HEK293 (cell line): ENCODE data around the gene FTSJ1.

Experiments
- CTCF ChIA-PET: fragments of 350-600 bp; formaldehyde crosslinking; extraction: SDS; loops from one replicate; lab custom pipeline; 2021; ENCODE audit warnings: antibody characterized with exemption; lab: Yijun Ruan, JAX
- POLR2A ChIA-PET: fragments of 300-600 bp; formaldehyde crosslinking; extraction: SDS; loops from one replicate; lab custom pipeline; 2020; ENCODE audit warnings: antibody characterized with exemption, inconsistent platforms; lab: Yijun Ruan, JAX
- H3K27ac ChIP-seq: fragments of 200-500 bp; sonication (Bioruptor generic); 2 replicates; pipeline ENCODE4 v1.5.1; 2014; ENCODE audit warnings: low read depth, low read length, control low read depth, inconsistent platforms; ENCODE audit errors: extremely low read depth
- H3K36me3 ChIP-seq, 2 experiments: fragments of 200-500 bp in 1 of 2; sonication (Bioruptor generic) in 1 of 2; 1 replicate in 1 of 2; 2 replicates in 1 of 2; pipeline ENCODE4 v1.5.1; 2014 to 2017; ENCODE audit warnings: inconsistent platforms in 2 of 2, low read length in 2 of 2; ENCODE audit not compliant: control insufficient read depth in 2 of 2, insufficient read depth in 1 of 2
- H3K4me1 ChIP-seq: fragments of 200-500 bp; sonication (Bioruptor generic); 2 replicates; pipeline ENCODE4 v1.5.1; 2014; ENCODE audit warnings: mild to moderate bottlenecking, low read length, inconsistent platforms; ENCODE audit not compliant: control insufficient read depth, insufficient read depth
- H3K4me3 ChIP-seq: 2 replicates; pipeline ENCODE4 v1.5.1; 2011; ENCODE audit warnings: low read depth, mild to moderate bottlenecking, control low read depth, low read length, moderate library complexity
- H3K9me3 ChIP-seq: fragments of 200-500 bp; sonication (Bioruptor generic); 2 replicates; pipeline ENCODE4 v1.5.1; 2014; ENCODE audit warnings: low read depth, low read length, inconsistent platforms; ENCODE audit not compliant: control insufficient read depth, insufficient read depth
- EGR2 ChIP-seq: fragments of 450-650 bp; formaldehyde crosslinking; IDR thresholded peaks from 2 replicates; pipeline ENCODE4 v1.5.1; 2016; ENCODE audit warnings: low read depth, missing biosample characterization, missing genetic modification characterization
- FEZF1 ChIP-seq: fragments of 450-650 bp; formaldehyde crosslinking; IDR thresholded peaks from 2 replicates; pipeline ENCODE4 v1.5.1; 2016; ENCODE audit warnings: missing biosample characterization, missing genetic modification characterization
- HOXA7 ChIP-seq: sonication (generic); formaldehyde crosslinking; IDR thresholded peaks from 2 replicates; pipeline ENCODE4 v1.8.1; 2022; ENCODE audit warnings: missing genetic modification reagents, borderline replicate concordance
- HOXC10 ChIP-seq: sonication (generic); formaldehyde crosslinking; IDR thresholded peaks from 2 replicates; pipeline ENCODE4 v1.8.1; 2023; ENCODE audit warnings: mild to moderate bottlenecking, missing genetic modification reagents
- MZF1 ChIP-seq: fragments of 450-650 bp; formaldehyde crosslinking; IDR thresholded peaks from 2 replicates; pipeline ENCODE4 v1.5.1; 2017; ENCODE audit warnings: missing biosample characterization, missing genetic modification characterization, borderline replicate concordance
- SCRT1 ChIP-seq: fragments of 450-650 bp; formaldehyde crosslinking; IDR thresholded peaks from 2 replicates; pipeline ENCODE4 v1.5.1; 2016; ENCODE audit warnings: missing biosample characterization, missing genetic modification characterization, borderline replicate concordance
- TCF7L2 ChIP-seq: IDR thresholded peaks from 2 replicates; pipeline ENCODE4 v1.6.1; 2011; ENCODE audit warnings: low read depth, mild to moderate bottlenecking, inconsistent platforms, low read length, moderate library complexity, borderline replicate concordance
- YY1 ChIP-seq: fragments of 450-650 bp; formaldehyde crosslinking; IDR thresholded peaks from 2 replicates; pipeline ENCODE4 v1.5.1; 2018; ENCODE audit warnings: missing biosample characterization, missing genetic modification characterization
- ZBTB7A ChIP-seq: fragments of 450-650 bp; formaldehyde crosslinking; IDR thresholded peaks from 2 replicates; pipeline ENCODE4 v1.5.1; 2016; ENCODE audit warnings: low read depth, missing biosample characterization, missing genetic modification characterization
- ZBTB8A ChIP-seq: fragments of 450-650 bp; formaldehyde crosslinking; IDR thresholded peaks from 2 replicates; pipeline ENCODE4 v1.5.1; 2016; ENCODE audit warnings: missing biosample characterization, missing genetic modification characterization
- ZFP3 ChIP-seq: fragments of 450-650 bp; formaldehyde crosslinking; IDR thresholded peaks from 2 replicates; pipeline ENCODE4 v1.5.1; 2016; ENCODE audit warnings: low read depth, missing biosample characterization, missing genetic modification characterization
- ZNF138 ChIP-seq: fragments of 450-650 bp; formaldehyde crosslinking; IDR thresholded peaks from 2 replicates; pipeline ENCODE4 v1.5.1; 2016; ENCODE audit warnings: missing biosample characterization, missing genetic modification characterization, borderline replicate concordance
- ZNF157 ChIP-seq: fragments of 450-650 bp; formaldehyde crosslinking; IDR thresholded peaks from 2 replicates; pipeline ENCODE4 v1.5.1; 2016; ENCODE audit warnings: missing biosample characterization, missing genetic modification characterization
- ZNF18 ChIP-seq: fragments of 450-650 bp; formaldehyde crosslinking; IDR thresholded peaks from 2 replicates; pipeline ENCODE4 v1.5.1; 2016; ENCODE audit warnings: missing biosample characterization, missing genetic modification characterization
- ZNF202 ChIP-seq: fragments of 450-650 bp; formaldehyde crosslinking; IDR thresholded peaks from 2 replicates; pipeline ENCODE4 v1.5.1; 2016; ENCODE audit warnings: missing biosample characterization, missing genetic modification characterization, borderline replicate concordance
- ZNF221 ChIP-seq: fragments of 450-650 bp; formaldehyde crosslinking; IDR thresholded peaks from 2 replicates; pipeline ENCODE4 v1.5.1; 2017; ENCODE audit warnings: missing biosample characterization, missing genetic modification characterization, borderline replicate concordance
- ZNF23 ChIP-seq: fragments of 450-650 bp; formaldehyde crosslinking; IDR thresholded peaks from 2 replicates; pipeline ENCODE4 v1.5.1; 2016; ENCODE audit warnings: missing biosample characterization, missing genetic modification characterization, borderline replicate concordance
- ZNF266 ChIP-seq: fragments of 450-650 bp; formaldehyde crosslinking; IDR thresholded peaks from 2 replicates; pipeline ENCODE4 v1.5.1; 2016; ENCODE audit warnings: missing biosample characterization, missing genetic modification characterization, low read depth
- ZNF324 ChIP-seq: fragments of 450-650 bp; formaldehyde crosslinking; IDR thresholded peaks from 2 replicates; pipeline ENCODE4 v1.5.1; 2016; ENCODE audit warnings: missing biosample characterization, missing genetic modification characterization
- ZNF37A ChIP-seq: fragments of 450-650 bp; IDR thresholded peaks from 2 replicates; pipeline ENCODE4 v1.5.1; 2018; ENCODE audit warnings: missing biosample characterization, missing genetic modification characterization
- ZNF416 ChIP-seq: fragments of 450-650 bp; formaldehyde crosslinking; IDR thresholded peaks from 2 replicates; pipeline ENCODE4 v1.5.1; 2016; ENCODE audit warnings: missing biosample characterization, missing genetic modification characterization
- ZNF560 ChIP-seq: fragments of 450-650 bp; formaldehyde crosslinking; IDR thresholded peaks from 2 replicates; pipeline ENCODE4 v1.5.1; 2017; ENCODE audit warnings: missing biosample characterization, missing genetic modification characterization, borderline replicate concordance
- ZNF580 ChIP-seq: fragments of 450-650 bp; formaldehyde crosslinking; IDR thresholded peaks from 2 replicates; pipeline ENCODE4 v1.5.1; 2016; ENCODE audit warnings: missing biosample characterization, missing genetic modification characterization
- ZNF600 ChIP-seq: fragments of 450-650 bp; formaldehyde crosslinking; IDR thresholded peaks from 2 replicates; pipeline ENCODE4 v1.5.1; 2016; ENCODE audit warnings: missing biosample characterization, missing genetic modification characterization
- ZNF658 ChIP-seq: fragments of 450-650 bp; formaldehyde crosslinking; IDR thresholded peaks from 2 replicates; pipeline ENCODE4; 2016; ENCODE audit warnings: missing biosample characterization, missing genetic modification characterization
- ZNF664 ChIP-seq: fragments of 450-650 bp; formaldehyde crosslinking; IDR thresholded peaks from 2 replicates; pipeline ENCODE4 v1.5.1; 2016; ENCODE audit warnings: missing biosample characterization, missing genetic modification characterization
- ZNF747 ChIP-seq: fragments of 450-650 bp; formaldehyde crosslinking; IDR thresholded peaks from 2 replicates; pipeline ENCODE4 v1.5.1; 2016; ENCODE audit warnings: missing biosample characterization, missing genetic modification characterization
- ZNF768 ChIP-seq: fragments of 450-650 bp; formaldehyde crosslinking; IDR thresholded peaks from 2 replicates; pipeline ENCODE4 v1.5.1; 2018; ENCODE audit warnings: missing biosample characterization, mild to moderate bottlenecking, missing genetic modification characterization
- TF ChIP-seq, protein P1 (sequence below): fragments of 450-650 bp; formaldehyde crosslinking; IDR thresholded peaks from 2 replicates; pipeline ENCODE4 v1.5.1; 2016; ENCODE audit warnings: missing biosample characterization, missing genetic modification characterization

The FTSJ1 gene

DNA sequence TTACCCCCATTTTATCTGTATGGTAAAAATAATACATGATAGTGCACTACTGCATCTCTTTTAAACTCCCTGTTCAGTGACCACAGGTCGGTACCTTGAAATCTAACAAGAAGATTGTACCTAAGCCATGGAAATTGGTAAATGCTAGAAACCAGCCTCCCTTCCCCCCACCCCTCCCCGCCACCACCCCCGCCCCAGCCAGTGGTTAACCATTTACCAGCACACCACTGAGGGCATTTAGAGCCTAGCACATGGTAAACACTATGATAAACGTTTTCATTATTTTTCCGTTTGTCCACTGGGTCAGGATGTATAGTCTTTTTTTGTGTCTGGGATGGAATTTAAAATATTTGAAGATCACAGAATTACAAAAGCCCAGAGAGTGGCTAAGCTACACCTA lies 703 bp upstream of the FTSJ1 start (continued):
- no peak for TF ChIP-seq ZNF580
- TF ChIP-seq YY1 (tag by site-specific recombination): no peak

- Histone ChIP-seq H3K9me3 (no peaks in the 10 kb centered on the region), H3K4me3 (peak overlapping the region; percentile 60), H3K36me3 (peaks cover 0 to 37% of the 10 kb centered on the region in 2 experiments; a peak in 2 of 3 replicates), H3K4me1 (0 out of 2 replicates have a peak, but pooled peaks cover 2% of the 10 kb centered on the region), H3K27ac (no peak overlapping the region)
- POLR2A ChIA-PET: no interaction called here
- CTCF ChIA-PET: interaction anchor here (0.6 kb wide), 1 partner anchor 393 kb away, joined by 3 read pairs; no protein-coding TSS in a partner anchor
- no peak for TF ChIP-seq ZNF324 (tag by site-specific recombination)
- 0 out of 2 replicates have a peak, but pooled peaks have one; percentile 4 for TF ChIP-seq ZNF157 (tag by site-specific recombination)
- TF ChIP-seq ZNF664: peak; percentile 90
These were observed 920 bp downstream of the FTSJ1 start for GRCh38 chrX:48476919-48477318.

DNA sequence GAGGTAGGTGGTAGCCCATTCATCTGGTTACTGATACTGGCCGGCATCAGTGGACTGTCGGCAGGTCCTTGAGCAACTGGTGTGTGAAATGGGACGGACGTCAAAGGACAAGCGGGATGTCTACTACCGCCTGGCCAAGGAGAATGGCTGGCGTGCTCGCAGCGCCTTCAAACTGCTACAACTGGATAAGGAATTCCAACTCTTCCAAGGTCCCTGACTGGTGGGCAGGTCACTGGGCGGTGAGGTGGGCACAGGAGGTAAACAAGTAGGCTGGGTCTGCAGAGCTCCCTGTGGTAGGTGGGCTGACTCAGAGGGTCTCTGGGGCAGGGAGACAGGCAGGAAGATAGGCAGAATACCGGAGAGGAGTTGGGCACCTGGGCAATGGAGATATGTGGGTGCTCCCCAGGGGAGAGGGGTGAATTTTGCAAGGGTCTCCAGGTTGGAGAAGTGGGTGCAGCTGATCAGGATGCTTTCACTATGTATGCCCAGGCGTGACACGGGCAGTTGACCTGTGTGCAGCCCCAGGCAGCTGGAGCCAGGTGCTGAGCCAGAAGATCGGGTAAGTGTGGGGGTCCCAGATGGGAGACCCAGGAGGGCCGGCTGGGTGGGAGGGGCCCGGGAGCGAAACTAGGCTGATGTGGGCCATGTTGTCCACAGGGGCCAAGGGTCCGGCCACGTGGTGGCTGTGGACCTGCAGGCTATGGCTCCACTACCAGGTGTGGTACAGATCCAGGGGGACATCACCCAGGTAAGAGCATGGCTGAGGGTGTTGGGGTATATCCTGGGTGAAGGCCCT lies 2.2 kb downstream of the FTSJ1 start:
- no peak overlapping the region for H3K27ac ChIP-seq
- peaks cover 0 to 50% of the 10 kb centered on the region in 2 experiments for H3K36me3 ChIP-seq
- no peaks in the 10 kb centered on the region for H3K9me3 ChIP-seq
- ChIA-PET CTCF (no interaction called here), POLR2A (interaction anchor here (0.5 kb wide), 1 partner anchor 9 kb away, joined by 4 read pairs; no protein-coding TSS in a partner anchor)
- TF ChIP-seq ZNF138 (tag by site-specific recombination) (no peak), ZNF221 (no peak), SCRT1 (tag by site-specific recombination) (no peak), TCF7L2 (no peak), ZNF266 (no peak), ZNF37A (tag by site-specific recombination) (no peak), EGR2 (peak; percentile 11; the same call in 1 of the 2 replicates)
- H3K4me3 ChIP-seq: no peak overlapping the region
- 0 out of 2 replicates have a peak, but pooled peaks cover 2% of the 10 kb centered on the region for H3K4me1 ChIP-seq

DNA sequence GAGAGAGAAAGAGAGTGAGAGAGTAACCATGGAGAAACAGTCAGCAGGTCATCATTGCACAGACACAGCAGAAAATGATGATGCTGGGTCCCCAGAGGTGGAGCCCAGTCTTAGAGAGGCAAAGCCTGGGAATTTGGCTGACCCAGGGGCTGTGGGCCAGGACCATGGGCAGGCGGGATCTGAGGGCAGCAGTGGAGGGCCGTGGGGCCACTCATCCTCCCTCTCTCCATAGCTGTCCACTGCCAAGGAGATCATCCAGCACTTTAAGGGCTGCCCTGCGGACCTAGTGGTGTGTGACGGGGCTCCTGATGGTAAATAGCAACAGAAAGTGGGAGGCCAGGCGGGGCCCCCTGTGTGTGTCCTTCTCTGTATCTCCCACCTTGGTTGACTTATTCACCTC lies 2.8 kb downstream of the FTSJ1 start:
- H3K9me3 ChIP-seq: no peaks in the 10 kb centered on the region
- peaks cover 0 to 55% of the 10 kb centered on the region in 2 experiments for H3K36me3 ChIP-seq
- ChIA-PET POLR2A (interaction anchor here (0.6 kb wide), 1 partner anchor 43 kb away, joined by 4 read pairs; no protein-coding TSS in a partner anchor), CTCF (interaction anchor here (0.7 kb wide), 1 partner anchor 15 kb away, joined by 4 read pairs; no protein-coding TSS in a partner anchor)
- TF ChIP-seq, protein P1, sequence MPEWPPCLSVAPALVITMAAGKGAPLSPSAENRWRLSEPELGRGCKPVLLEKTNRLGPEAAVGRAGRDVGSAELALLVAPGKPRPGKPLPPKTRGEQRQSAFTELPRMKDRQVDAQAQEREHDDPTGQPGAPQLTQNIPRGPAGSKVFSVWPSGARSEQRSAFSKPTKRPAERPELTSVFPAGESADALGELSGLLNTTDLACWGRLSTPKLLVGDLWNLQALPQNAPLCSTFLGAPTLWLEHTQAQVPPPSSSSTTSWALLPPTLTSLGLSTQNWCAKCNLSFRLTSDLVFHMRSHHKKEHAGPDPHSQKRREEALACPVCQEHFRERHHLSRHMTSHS (tag by site-specific recombination): no peak
- no peak for TF ChIP-seq ZNF747 (tag by site-specific recombination)
- no peak for TF ChIP-seq ZNF560 (tag by site-specific recombination)
- TF ChIP-seq ZNF416 (tag by site-specific recombination): no peak
- TF ChIP-seq ZNF600 (tag by site-specific recombination): no peak
- TF ChIP-seq FEZF1 (tag by site-specific recombination): no peak
- TF ChIP-seq ZNF202: no peak
- no peak for TF ChIP-seq HOXC10 (CRISPR knock-in tag)
- no peak for TF ChIP-seq ZNF18 (tag by site-specific recombination)
- TF ChIP-seq ZNF23 (tag by site-specific recombination): no peak
- no peak for TF ChIP-seq MZF1 (tag by site-specific recombination)
- no peak for TF ChIP-seq ZFP3 (tag by site-specific recombination)
- TF ChIP-seq ZNF768 (tag by site-specific recombination): no peak
- no peak for TF ChIP-seq ZNF658 (tag by site-specific recombination)
- no peak for TF ChIP-seq HOXA7 (CRISPR knock-in tag)
- no peak for TF ChIP-seq ZBTB7A (tag by site-specific recombination)
- no peak for TF ChIP-seq ZBTB8A (tag by site-specific recombination)
- H3K4me3 ChIP-seq: no peak overlapping the region
- H3K27ac ChIP-seq: no peak overlapping the region
- H3K4me1 ChIP-seq: 0 out of 2 replicates have a peak, but pooled peaks cover 2% of the 10 kb centered on the region
